Ovary (tissue), 9 donors: Measurements from ENCODE around the gene SGCD. TPM values are rescaled to one million over a fixed set of nuclear protein-coding genes. Genes with fewer than 3 reads are reported as not detected.
"Not testable (repeated sequence)": the region's sequence is repeated elsewhere in the genome, so short reads cannot be mapped to it uniquely, and the experiment has no call there.

Experiments
- DNase-seq, 5 donors: peaks; one replicate each; pipeline ENCODE4 v3.0.0-alpha.2; 2019 to 2020
- H3K27ac ChIP-seq, 2 donors: fragments of 200-600 bp; one replicate each; pipeline versions ENCODE4 v1.5.1 to v1.8.0; 2019 to 2022
- H3K27me3 ChIP-seq: fragments of 200-600 bp; one replicate; pipeline ENCODE4 v1.8.0; 2022
- H3K36me3 ChIP-seq: fragments of 200-600 bp; sonication (generic); one replicate; pipeline ENCODE4 v1.5.1; 2019
- H3K4me1 ChIP-seq: one replicate; pipeline ENCODE4 v1.8.1; 2013; ENCODE audit warnings: mild to moderate bottlenecking, moderate library complexity; ENCODE audit not compliant: insufficient read depth
- H3K4me3 ChIP-seq: fragments of 200-600 bp; sonication (generic); one replicate; pipeline ENCODE4 v1.5.1; 2017
- H3K9me3 ChIP-seq, 2 donors: fragments of 200-600 bp in 1 of 2; sonication (generic) in 1 of 2; one replicate each; pipeline versions ENCODE4 v1.5.1 to v1.8.1; 2013 to 2019; ENCODE audit warnings: mild to moderate bottlenecking in 1 of 2, moderate library complexity in 1 of 2
- CTCF ChIP-seq, 3 donors: fragments of 450-650 bp in 2 of 3; fragments of 200-600 bp in 1 of 3; IDR thresholded peaks; one replicate each; pipeline versions ENCODE4 v1.5.1 to v1.8.0; 2016 to 2022; ENCODE audit warnings: antibody characterized with exemption in 3 of 3, mild to moderate bottlenecking in 1 of 3
- EP300 ChIP-seq: sonication (generic); formaldehyde crosslinking; IDR thresholded peaks from one replicate; pipeline ENCODE4 v1.6.1; 2017; ENCODE audit warnings: antibody characterized with exemption
- POLR2A ChIP-seq: fragments of 450-650 bp; IDR thresholded peaks from one replicate; pipeline ENCODE4 v1.6.1; 2017; ENCODE audit warnings: antibody characterized with exemption, mild to moderate bottlenecking, moderate library complexity
- WGBS, 3 donors: extraction: QIAGEN DNeasy Blood & Tissue Kit in 1 of 3; methylation state at CpG; one replicate each; pipeline versions ENCODE4 v1.1.5 to v1.1.7; 2013 to 2017; 5-methylcytosine and 5-hydroxymethylcytosine counted together
- intact Hi-C, 4 donors: fragments of 100-400 bp; cut with DNase I; formaldehyde crosslinking; loops; one replicate each; pipeline versions ENCODE4 v1.11.0 to v1.15.1; 2022 to 2023
- polyA plus RNA-seq, 2 donors: library from polyadenylated mRNA; stranded (reverse); fragments of 200-250 nt in 1 of 2; fragments of 350-450 nt in 1 of 2; fragmentation: Illumina TruSeq in 1 of 2; extraction: RNeasy Lipid Tissue Mini Kit (QIAGEN cat#74804) in 1 of 2; gene quantifications; one replicate each; pipeline ENCODE4 v1.2.3, GENCODE V29; 2013 to 2014
- total RNA-seq, 7 donors: library from RNA; depleted of rRNA in 2 of 7; stranded (reverse); fragments of >200 nt in 2 of 7; fragmentation: NEBNext Ultra II Directional in 3 of 7; extraction: Animal tissue kit (Norgen Biotek cat#: 25700) in 3 of 7; gene quantifications; one replicate each; pipeline versions ENCODE4 v1.1.0 to v1.2.4, GENCODE V29; 2016 to 2023
- donor health status: DM: no; HTN: no; CAD: no; lungs with moderate emphysema.
- donor health status: DM: no; HTN: no; CAD: no.
- donor health status: Bipolar disorder and iron deficiency.
- donor health status: DM: yes; HTN: yes; CAD: no.
- donor health status: DM: no; HTN: no; CAD: no.
- donor health status: DM: yes; HTN: yes; CAD: no.

SGCD gene
- total and polyA plus RNA-seq, 9 donors, result 3.7 to 24.0 (median 12.9) TPM

DNA sequence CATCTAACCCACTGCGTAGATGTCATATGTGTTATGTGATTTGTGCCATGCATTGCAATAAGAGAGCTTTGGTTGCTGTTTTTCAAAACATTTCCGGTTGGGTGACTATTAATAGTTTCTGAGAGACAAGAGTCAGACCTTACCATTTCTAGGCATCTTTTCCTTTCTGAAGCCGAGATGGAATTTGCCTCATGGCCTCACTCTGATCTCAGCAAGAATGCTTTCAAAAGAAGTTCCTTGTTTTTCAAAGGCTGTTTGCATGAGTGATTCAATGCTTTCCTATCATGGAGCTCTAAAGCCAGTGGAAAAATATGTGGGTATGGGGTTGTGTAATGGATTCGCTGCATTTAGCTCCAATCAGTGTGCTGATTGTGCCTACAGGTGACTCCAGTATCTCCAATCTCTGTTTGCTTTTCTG is 320.1 kb downstream of the SGCD start:
- Histone ChIP-seq H3K9me3 (no peaks in the 10 kb centered on the region), H3K4me3 (no peak overlapping the region), H3K27me3 (no peaks in the 10 kb centered on the region), H3K27ac (no peak overlapping the region), H3K36me3 (no peaks in the 10 kb centered on the region), H3K4me1 (no peaks in the 10 kb centered on the region)
- intact Hi-C loops, result no loop called here
- WGBS, 3 donors, result 56 to 63% (median 59%) methylated on average over 4 of the region's 4 CpGs
- no peak for DNase-seq
- TF ChIP-seq CTCF (IDR thresholded peaks at IDR 0.05) (no peak), EP300 (no peak), POLR2A (no peak)

DNA sequence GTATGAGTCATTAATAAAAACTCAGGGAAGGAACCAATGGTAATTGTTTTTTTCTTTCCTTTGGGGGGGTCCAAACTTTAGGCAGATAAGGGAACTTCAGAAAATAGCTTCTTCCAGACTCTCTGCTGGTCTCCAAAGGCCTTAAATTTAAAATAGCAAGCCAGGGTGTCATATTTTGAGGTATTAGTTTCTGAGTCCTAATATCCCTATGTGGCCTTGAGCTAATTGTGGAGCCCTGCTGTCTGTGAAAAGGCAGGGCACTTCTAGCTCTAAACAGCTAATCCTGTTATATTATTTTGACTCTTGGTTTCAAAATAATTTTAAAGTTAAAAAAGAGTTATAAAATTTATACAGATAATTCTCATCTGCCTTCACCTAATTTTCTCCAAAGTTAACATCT is 327.5 kb downstream of the SGCD start:
- DNase-seq, result no peak
- no peaks in the 10 kb centered on the region for H3K27me3 ChIP-seq
- no peak overlapping the region for H3K27ac ChIP-seq
- TF ChIP-seq EP300 (no peak), CTCF (IDR thresholded peaks at IDR 0.05) (no peak), POLR2A (no peak)
- H3K4me3 ChIP-seq, result no peak overlapping the region
- intact Hi-C loops, result no loop called here
- no peaks in the 10 kb centered on the region for H3K9me3 ChIP-seq
- H3K4me1 ChIP-seq, result no peaks in the 10 kb centered on the region
- no peaks in the 10 kb centered on the region for H3K36me3 ChIP-seq

GRCh38 chr5:156655732-156656131 is 328.8 kb downstream of the SGCD start:
- TF ChIP-seq CTCF (IDR thresholded peaks at IDR 0.05) (no peak), EP300 (no peak), POLR2A (no peak)
- WGBS, 3 donors, result 96 to 98% (median 97%) methylated on average over 4 of the region's 4 CpGs
- Histone ChIP-seq H3K27me3 (no peaks in the 10 kb centered on the region), H3K9me3 (no peaks in the 10 kb centered on the region), H3K4me1 (no peaks in the 10 kb centered on the region), H3K36me3 (no peaks in the 10 kb centered on the region), H3K4me3 (no peak overlapping the region), H3K27ac (no peak overlapping the region)
- intact Hi-C loops, result no loop called here
- DNase-seq, result no peak

GRCh38 chr5:156664832-156665231 is 337.9 kb downstream of the SGCD start:
- H3K4me1 ChIP-seq, H3K27me3 ChIP-seq, H3K27ac ChIP-seq, intact Hi-C loops, H3K4me3 ChIP-seq, H3K9me3 ChIP-seq, DNase-seq, H3K36me3 ChIP-seq: not testable (repeated sequence)
- WGBS, 3 donors, result 84 to 87% (median 87%) methylated on average over 7 of the region's 10 CpGs

- H3K27me3 ChIP-seq, H3K27ac ChIP-seq, intact Hi-C loops, H3K36me3 ChIP-seq, H3K4me3 ChIP-seq, DNase-seq, H3K4me1 ChIP-seq, H3K9me3 ChIP-seq: not testable (repeated sequence)
- WGBS, 3 donors, result no CpG with 5 or more reads among the region's 3 CpGs
Measured at GRCh38 chr5:156666686-156667085, 339.7 kb downstream of the SGCD start.

- intact Hi-C loops, result no loop called here
- H3K27me3 ChIP-seq, result no peaks in the 10 kb centered on the region
Measured at GRCh38 chr5:156667616-156668015, 340.7 kb downstream of the SGCD start.

More at GRCh38 chr5:156667616-156668015, 340.7 kb downstream of the SGCD start:
- no peaks in the 10 kb centered on the region for H3K9me3 ChIP-seq
- H3K4me3 ChIP-seq, result no peak overlapping the region
- H3K27ac ChIP-seq, result no peak overlapping the region
- TF ChIP-seq POLR2A, result no peak
- no peak for TF ChIP-seq CTCF (IDR thresholded peaks at IDR 0.05)
- no peak for TF ChIP-seq EP300
- H3K36me3 ChIP-seq, result no peaks in the 10 kb centered on the region
- 83 to 85% (median 83%) methylated on average over 3 of the region's 3 CpGs for WGBS, 3 donors
- H3K4me1 ChIP-seq, result no peaks in the 10 kb centered on the region
- no peak for DNase-seq
